Hepatocyte (in vitro differentiated cells): Measurements from ENCODE around the gene NKX2-1.

Source experiments
- CTCF ChIP-seq: fragments of 200-600 bp; sonication (generic); IDR thresholded peaks from 2 replicates; pipeline ENCODE4 v1.5.1; 2016; ENCODE audit warnings: antibody characterized with exemption, mild to moderate bottlenecking; ENCODE audit not compliant: poor library complexity
- EZH2 ChIP-seq: fragments of 200-600 bp; sonication (generic); IDR thresholded peaks from 2 replicates; pipeline ENCODE4 v1.6.1; 2016; ENCODE audit warnings: antibody characterized with exemption, mild to moderate bottlenecking, borderline replicate concordance
- EZH2phosphoT487 ChIP-seq: fragments of 200-600 bp; sonication (generic); IDR thresholded peaks from one replicate; pipeline ENCODE4 v1.6.1; 2018; ENCODE audit warnings: antibody characterized with exemption, mild to moderate bottlenecking, low read depth, moderate library complexity; ENCODE audit not compliant: unreplicated experiment, severe bottlenecking

GRCh38 chr14:36555998-36556743 lies 36.1 kb upstream of the NKX2-1 start:
- TF ChIP-seq CTCF, result no peak
- TF ChIP-seq EZH2, result no peak
- no peak for TF ChIP-seq EZH2phosphoT487
